ENCODE measurements around the gene PRKCI.
"Not testable (repeated sequence)": the region's sequence is repeated elsewhere in the genome, so short reads cannot be mapped to it uniquely, and the experiment has no call there.

The PRKCI gene

GRCh38 chr3:170225166-170225565 lies 2.9 kb downstream of the PRKCI start:
- no peak for DNase-seq

- DNase-seq = peak; percentile 49
These were observed 4.3 kb downstream of the PRKCI start for GRCh38 chr3:170226426-170226960.

- DNase-seq = peak; percentile 31
These were observed 6.0 kb downstream of the PRKCI start for GRCh38 chr3:170228093-170228766.

- no peak for DNase-seq
These were observed 10.0 kb downstream of the PRKCI start for GRCh38 chr3:170232266-170232665.

GRCh38 chr3:170233530-170233929 lies 11.3 kb downstream of the PRKCI start:
- DNase-seq = peak; percentile 74

- no peak for DNase-seq
These were observed 17.9 kb downstream of the PRKCI start for GRCh38 chr3:170240142-170240541.

- no peak for DNase-seq
These were observed 18.4 kb downstream of the PRKCI start for GRCh38 chr3:170240671-170241070.

- DNase-seq = no peak
These were observed 22.4 kb downstream of the PRKCI start for GRCh38 chr3:170244576-170244975.

GRCh38 chr3:170247875-170248274 lies 25.7 kb downstream of the PRKCI start:
- no peak for DNase-seq

- no peak for DNase-seq
These were observed 34.4 kb downstream of the PRKCI start for GRCh38 chr3:170256597-170256996.

GRCh38 chr3:170257145-170257544 lies 34.9 kb downstream of the PRKCI start:
- DNase-seq = no peak

GRCh38 chr3:170258105-170258487 lies 35.9 kb downstream of the PRKCI start:
- DNase-seq = no peak

- no peak for DNase-seq
These were observed 37.7 kb downstream of the PRKCI start for GRCh38 chr3:170259907-170260306.

GRCh38 chr3:170267793-170268192 lies 45.6 kb downstream of the PRKCI start:
- DNase-seq = no peak

- DNase-seq = not testable (repeated sequence)
These were observed 47.5 kb downstream of the PRKCI start for GRCh38 chr3:170269673-170270254.

- no peak for DNase-seq
These were observed 48.2 kb downstream of the PRKCI start for GRCh38 chr3:170270282-170270881.

- no peak for DNase-seq
These were observed 52.4 kb downstream of the PRKCI start for GRCh38 chr3:170274641-170275040.

GRCh38 chr3:170275832-170276231 lies 53.6 kb downstream of the PRKCI start:
- DNase-seq = no peak

- not testable (repeated sequence) for DNase-seq
These were observed 55.1 kb downstream of the PRKCI start for GRCh38 chr3:170277311-170277710.

- no peak for DNase-seq
These were observed 55.8 kb downstream of the PRKCI start for GRCh38 chr3:170277833-170278580.

GRCh38 chr3:170278627-170279026 lies 56.4 kb downstream of the PRKCI start:
- DNase-seq = no peak

GRCh38 chr3:170290194-170290593 lies 68.0 kb downstream of the PRKCI start:
- no peak for DNase-seq

- DNase-seq = no peak
These were observed 73.4 kb downstream of the PRKCI start for GRCh38 chr3:170295586-170295985.

All from fibroblast of upper back skin (primary cell).